ENCODE measurements around the gene ASIC2. TPM values are rescaled to one million over a fixed set of nuclear protein-coding genes. Genes with fewer than 3 reads are reported as not detected.

The ASIC2 gene
- total RNA-seq, 2 experiments from 2014 or later = not detected

DNA sequence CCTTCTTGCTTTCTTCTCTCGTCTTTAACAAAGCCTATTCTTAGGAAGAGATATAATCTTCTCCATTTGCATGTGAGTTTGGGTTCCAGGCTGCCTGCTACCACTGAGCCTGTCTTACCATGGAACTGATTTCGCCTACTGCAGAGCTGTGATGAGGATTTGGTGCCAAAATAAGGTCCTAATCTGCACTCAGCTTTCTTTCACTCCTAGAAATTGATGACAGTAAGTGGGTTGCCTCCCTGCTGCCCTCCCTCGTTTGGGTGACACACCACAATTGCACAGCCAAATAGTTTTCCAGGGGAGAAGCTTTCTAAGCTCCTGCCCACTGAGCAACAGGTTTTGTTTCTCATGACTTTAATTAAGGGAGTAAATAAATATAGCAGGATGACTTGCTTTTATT lies 25.1 kb upstream of the ASIC2 start:
- ATAC-seq (ENCODE audit: poor library complexity) (no peak), DNase-seq (no peak)
- Mint-ChIP-seq H3K27ac (no peak overlapping the region), H3K36me3 (ENCODE audit: low read depth) (no peaks in the 10 kb centered on the region), H3K27me3 (peaks cover 34% of the 10 kb centered on the region), H3K4me1 (ENCODE audit: low read depth) (no peaks in the 10 kb centered on the region), H3K4me3 (no peak overlapping the region), H3K9me3 (no peaks in the 10 kb centered on the region)
- Histone ChIP-seq H3K9me3 (ENCODE audit: control insufficient read depth in 1 of 2, insufficient read depth in 1 of 2, low read length in 2 of 2) (no peaks in the 10 kb centered on the region), H3K36me3 (ENCODE audit: insufficient read depth, low read length) (no peaks in the 10 kb centered on the region), H3K27ac (ENCODE audit: low read depth in 1 of 2, low read length in 2 of 2) (no peak overlapping the region), H3K4me3 (ENCODE audit: low read length) (no peak overlapping the region), H3K4me1 (ENCODE audit: insufficient read depth, low read length) (no peaks in the 10 kb centered on the region), H3K27me3 (ENCODE audit: control insufficient read depth in 1 of 2, insufficient read depth in 2 of 2, low read length in 2 of 2) (peaks cover 0 to 5% of the 10 kb centered on the region in 2 experiments)
- intact Hi-C loops (cut with DNase I, micrococcal nuclease) = no loop called here
- TF ChIP-seq, protein P1, sequence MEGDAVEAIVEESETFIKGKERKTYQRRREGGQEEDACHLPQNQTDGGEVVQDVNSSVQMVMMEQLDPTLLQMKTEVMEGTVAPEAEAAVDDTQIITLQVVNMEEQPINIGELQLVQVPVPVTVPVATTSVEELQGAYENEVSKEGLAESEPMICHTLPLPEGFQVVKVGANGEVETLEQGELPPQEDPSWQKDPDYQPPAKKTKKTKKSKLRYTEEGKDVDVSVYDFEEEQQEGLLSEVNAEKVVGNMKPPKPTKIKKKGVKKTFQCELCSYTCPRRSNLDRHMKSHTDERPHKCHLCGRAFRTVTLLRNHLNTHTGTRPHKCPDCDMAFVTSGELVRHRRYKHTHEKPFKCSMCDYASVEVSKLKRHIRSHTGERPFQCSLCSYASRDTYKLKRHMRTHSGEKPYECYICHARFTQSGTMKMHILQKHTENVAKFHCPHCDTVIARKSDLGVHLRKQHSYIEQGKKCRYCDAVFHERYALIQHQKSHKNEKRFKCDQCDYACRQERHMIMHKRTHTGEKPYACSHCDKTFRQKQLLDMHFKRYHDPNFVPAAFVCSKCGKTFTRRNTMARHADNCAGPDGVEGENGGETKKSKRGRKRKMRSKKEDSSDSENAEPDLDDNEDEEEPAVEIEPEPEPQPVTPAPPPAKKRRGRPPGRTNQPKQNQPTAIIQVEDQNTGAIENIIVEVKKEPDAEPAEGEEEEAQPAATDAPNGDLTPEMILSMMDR (IDR thresholded peaks at IDR 0.05) = no peak
- POLR2A ChIA-PET = interaction anchor here (0.6 kb wide), 1 partner anchor 275 kb away, joined by 3 read pairs; no protein-coding TSS in a partner anchor
- CTCF ChIA-PET = no interaction called here

DNA sequence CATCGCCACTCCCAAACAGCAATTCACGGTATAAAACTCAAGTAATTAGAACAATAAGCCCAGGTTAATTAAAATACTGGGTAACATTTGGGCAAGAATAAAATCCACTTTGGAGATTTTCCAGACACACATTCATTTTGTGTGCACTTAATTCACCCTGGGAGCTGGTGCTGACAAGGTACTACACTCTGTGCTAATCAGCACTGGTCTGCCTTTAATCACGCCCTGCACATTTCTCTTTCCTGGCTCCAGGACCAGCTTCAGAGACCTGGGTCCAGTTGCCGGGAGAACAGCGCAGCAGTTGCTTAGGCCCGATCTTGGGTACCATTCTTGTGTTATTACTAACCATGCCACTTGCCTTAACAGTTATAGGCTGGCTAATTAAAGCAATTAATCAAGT lies 23.7 kb upstream of the ASIC2 start:
- Histone ChIP-seq H3K36me3 (ENCODE audit: insufficient read depth, low read length) (no peaks in the 10 kb centered on the region), H3K4me3 (ENCODE audit: low read length) (no peak overlapping the region), H3K9me3 (ENCODE audit: control insufficient read depth in 1 of 2, insufficient read depth in 1 of 2, low read length in 2 of 2) (no peaks in the 10 kb centered on the region), H3K27ac (ENCODE audit: low read depth in 1 of 2, low read length in 2 of 2) (no peak overlapping the region), H3K4me1 (ENCODE audit: insufficient read depth, low read length) (no peaks in the 10 kb centered on the region), H3K27me3 (ENCODE audit: control insufficient read depth in 1 of 2, insufficient read depth in 2 of 2, low read length in 2 of 2) (peaks cover 0 to 5% of the 10 kb centered on the region in 2 experiments)
- ChIA-PET POLR2A (no interaction called here), CTCF (no interaction called here)
- TF ChIP-seq, protein P1 (IDR thresholded peaks at IDR 0.05) = no peak
- no peak overlapping the region for H3K4me3 Mint-ChIP-seq
- intact Hi-C loops (cut with DNase I, micrococcal nuclease) = no loop called here
- no peak overlapping the region for H3K27ac Mint-ChIP-seq
- ATAC-seq (ENCODE audit: poor library complexity) (no peak), DNase-seq (no peak)
- no peaks in the 10 kb centered on the region for H3K4me1 Mint-ChIP-seq (ENCODE audit: low read depth)
- H3K27me3 Mint-ChIP-seq = peaks cover 35% of the 10 kb centered on the region
- no peaks in the 10 kb centered on the region for H3K9me3 Mint-ChIP-seq
- H3K36me3 Mint-ChIP-seq (ENCODE audit: low read depth) = no peaks in the 10 kb centered on the region

DNA sequence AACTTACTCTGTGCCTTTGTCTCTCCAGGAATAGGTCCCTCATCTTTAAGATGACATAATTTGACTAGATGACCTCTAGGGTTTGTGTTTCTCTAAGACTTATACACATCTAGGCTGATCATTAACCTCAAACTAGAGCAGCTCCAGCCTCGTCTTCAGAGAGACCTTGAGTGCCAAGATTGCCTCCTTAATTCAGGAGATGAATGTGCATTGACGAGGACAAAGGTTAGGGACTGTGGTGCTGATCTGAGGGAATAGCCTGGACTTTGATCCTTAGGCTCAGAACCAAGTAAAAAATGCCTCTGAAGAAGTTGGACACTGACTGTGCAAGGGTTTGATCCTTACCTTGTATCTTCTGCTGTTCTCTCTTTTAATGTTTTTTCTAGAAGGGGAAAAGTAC lies 17.2 kb upstream of the ASIC2 start:
- Mint-ChIP-seq H3K27me3 (peaks cover 37% of the 10 kb centered on the region), H3K36me3 (ENCODE audit: low read depth) (no peaks in the 10 kb centered on the region), H3K27ac (no peak overlapping the region), H3K4me3 (no peak overlapping the region), H3K4me1 (ENCODE audit: low read depth) (no peaks in the 10 kb centered on the region), H3K9me3 (no peaks in the 10 kb centered on the region)
- intact Hi-C loops (cut with DNase I, micrococcal nuclease) = no loop called here
- no peak overlapping the region for H3K4me3 ChIP-seq (ENCODE audit: low read length)
- H3K27me3 ChIP-seq (ENCODE audit: control insufficient read depth in 1 of 2, insufficient read depth in 2 of 2, low read length in 2 of 2) = peaks cover 0 to 2% of the 10 kb centered on the region in 2 experiments
- TF ChIP-seq, protein P1 (IDR thresholded peaks at IDR 0.05) = no peak
- ChIA-PET CTCF (no interaction called here), POLR2A (no interaction called here)
- DNase-seq (no peak), ATAC-seq (ENCODE audit: poor library complexity) (no peak)
- H3K9me3 ChIP-seq (ENCODE audit: control insufficient read depth in 1 of 2, insufficient read depth in 1 of 2, low read length in 2 of 2) = no peaks in the 10 kb centered on the region
- no peaks in the 10 kb centered on the region for H3K36me3 ChIP-seq (ENCODE audit: insufficient read depth, low read length)
- H3K27ac ChIP-seq (ENCODE audit: low read depth in 1 of 2, low read length in 2 of 2) = no peak overlapping the region
- H3K4me1 ChIP-seq (ENCODE audit: insufficient read depth, low read length) = no peaks in the 10 kb centered on the region

Measured in CD4-positive, alpha-beta T cell (primary cell).